Pancreas (tissue), 10 donors: ENCODE data around the gene DDX39A. TPM values are rescaled to one million over a fixed set of nuclear protein-coding genes. Genes with fewer than 3 reads are reported as not detected.
"Not testable (repeated sequence)": the region's sequence is repeated elsewhere in the genome, so short reads cannot be mapped to it uniquely, and the experiment has no call there.

Source experiments
- ATAC-seq, 4 donors: fragments of 200-7000 bp; cut with Tn5 transposase; one replicate each; pipeline versions ENCODE4 v1.8.0 to v1.9.1; 2020; ENCODE audit warnings: mild to moderate bottlenecking in 4 of 4, moderate library complexity in 4 of 4
- DNase-seq, 6 donors: peaks; one replicate each; pipeline ENCODE4 v3.0.0-alpha.2; 2020
- FAIRE-seq: peaks from 2 replicates; lab custom pipeline; 2012; peaks lifted over from hg19 to GRCh38; lab: Jason Lieb, UNC
- H3K27ac ChIP-seq, 4 donors: fragments of 200-600 bp; sonication (generic); 1 replicate in 3 of 4; 2 replicates in 1 of 4; pipeline versions ENCODE4 v1.5.0 to v1.8.0; 2020
- H3K27me3 ChIP-seq, 4 donors: fragments of 200-600 bp; one replicate each; pipeline ENCODE4 v1.8.0; 2021
- H3K36me3 ChIP-seq, 3 donors: fragments of 200-600 bp; sonication (generic) in 1 of 3; one replicate each; pipeline versions ENCODE4 v1.5.0 to v1.8.0; 2020 to 2021
- H3K4me1 ChIP-seq, 3 donors: fragments of 200-600 bp; one replicate each; pipeline ENCODE4 v1.8.0; 2021
- H3K4me3 ChIP-seq, 4 donors: fragments of 200-600 bp; sonication (generic) in 2 of 4; one replicate each; pipeline versions ENCODE4 v1.5.0 to v1.8.0; 2020 to 2021
- H3K9me3 ChIP-seq, 4 donors: fragments of 200-600 bp; one replicate each; pipeline ENCODE4 v1.8.0; 2021
- WGBS, 2 donors: extraction: QIAGEN DNeasy Blood & Tissue Kit; methylation state at CpG; one replicate each; pipeline ENCODE4 v1.1.7; 2013; 5-methylcytosine and 5-hydroxymethylcytosine counted together
- intact Hi-C, 3 donors: fragments of 100-400 bp; cut with DNase I; formaldehyde crosslinking; loops; one replicate each; pipeline versions ENCODE4 v1.11.1 to v1.14.2; 2022
- polyA plus RNA-seq, 2 donors: library from polyadenylated mRNA; stranded (reverse); fragments of 200-250 nt; gene quantifications; one replicate each; pipeline ENCODE4 v1.2.3, GENCODE V29; 2013
- total RNA-seq, 6 donors: library from RNA; stranded (reverse); fragmentation: NEBNext Ultra II Directional in 4 of 6; extraction: Animal tissue kit (Norgen Biotek cat#: 25700) in 4 of 6; gene quantifications; one replicate each; pipeline versions ENCODE4 v1.2.1 to v1.2.4, GENCODE V29; 2021 to 2023
- TF ChIP-seq, protein P1 (sequence below), 4 donors: fragments of 200-600 bp; sonication (generic) in 3 of 4; IDR thresholded peaks; one replicate each; pipeline versions ENCODE4 v1.5.0 to v1.8.0; 2021; ENCODE audit warnings: antibody characterized with exemption in 4 of 4
- donor health status: healthy with polysubstance abuse.
- donor health status: DM: no; HTN: no; CAD: no; lungs with moderate emphysema.
- donor health status: DM: no; HTN: no; CAD: no.
- donor health status: control.
- donor health status: control.
- donor health status: Bipolar disorder and iron deficiency.
- donor health status: DM: yes; HTN: yes; CAD: no.
- donor health status: DM: no; HTN: no; CAD: no.
- donor health status: DM: no; HTN: no; CAD: no.
- donor health status: DM: yes; HTN: yes; CAD: no.

The DDX39A gene
- total and polyA plus RNA-seq, 8 donors = 9.3 to 86.6 (median 19.6) TPM

DNA sequence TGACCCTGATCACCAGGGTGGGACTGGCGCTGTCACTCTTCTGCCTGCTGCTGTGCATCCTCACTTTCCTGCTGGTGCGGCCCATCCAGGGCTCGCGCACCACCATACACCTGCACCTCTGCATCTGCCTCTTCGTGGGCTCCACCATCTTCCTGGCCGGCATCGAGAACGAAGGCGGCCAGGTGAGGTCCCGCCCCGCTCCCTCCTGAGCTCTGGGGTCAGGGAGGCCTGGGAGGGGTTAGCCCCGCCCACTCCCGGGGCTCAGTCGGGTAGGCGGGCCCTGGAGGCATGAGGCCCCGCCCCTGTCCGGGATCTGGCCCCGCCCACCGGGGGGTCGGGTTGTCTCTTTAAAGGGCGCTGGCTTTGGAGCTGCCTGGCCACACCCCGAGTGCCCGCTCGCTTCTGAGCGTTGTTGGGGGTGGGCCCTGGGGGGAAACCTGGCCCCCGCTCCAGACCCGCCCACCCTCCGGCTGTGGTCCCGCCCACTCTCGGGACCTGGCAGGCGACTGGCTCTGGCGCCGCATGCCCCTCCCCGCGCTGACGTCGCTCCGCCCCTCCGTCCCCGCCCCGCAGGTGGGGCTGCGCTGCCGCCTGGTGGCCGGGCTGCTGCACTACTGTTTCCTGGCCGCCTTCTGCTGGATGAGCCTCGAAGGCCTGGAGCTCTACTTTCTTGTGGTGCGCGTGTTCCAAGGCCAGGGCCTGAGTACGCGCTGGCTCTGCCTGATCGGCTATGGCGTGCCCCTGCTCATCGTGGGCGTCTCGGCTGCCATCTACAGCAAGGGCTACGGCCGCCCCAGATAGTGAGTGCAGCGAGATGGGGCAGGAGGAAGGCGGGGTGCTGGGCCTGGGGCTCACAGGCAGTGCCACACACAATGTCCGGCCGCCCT is 13.1 kb downstream of the DDX39A start:
- peak; percentile 83 to 96 (median 92) for DNase-seq
- TF ChIP-seq, protein P1, sequence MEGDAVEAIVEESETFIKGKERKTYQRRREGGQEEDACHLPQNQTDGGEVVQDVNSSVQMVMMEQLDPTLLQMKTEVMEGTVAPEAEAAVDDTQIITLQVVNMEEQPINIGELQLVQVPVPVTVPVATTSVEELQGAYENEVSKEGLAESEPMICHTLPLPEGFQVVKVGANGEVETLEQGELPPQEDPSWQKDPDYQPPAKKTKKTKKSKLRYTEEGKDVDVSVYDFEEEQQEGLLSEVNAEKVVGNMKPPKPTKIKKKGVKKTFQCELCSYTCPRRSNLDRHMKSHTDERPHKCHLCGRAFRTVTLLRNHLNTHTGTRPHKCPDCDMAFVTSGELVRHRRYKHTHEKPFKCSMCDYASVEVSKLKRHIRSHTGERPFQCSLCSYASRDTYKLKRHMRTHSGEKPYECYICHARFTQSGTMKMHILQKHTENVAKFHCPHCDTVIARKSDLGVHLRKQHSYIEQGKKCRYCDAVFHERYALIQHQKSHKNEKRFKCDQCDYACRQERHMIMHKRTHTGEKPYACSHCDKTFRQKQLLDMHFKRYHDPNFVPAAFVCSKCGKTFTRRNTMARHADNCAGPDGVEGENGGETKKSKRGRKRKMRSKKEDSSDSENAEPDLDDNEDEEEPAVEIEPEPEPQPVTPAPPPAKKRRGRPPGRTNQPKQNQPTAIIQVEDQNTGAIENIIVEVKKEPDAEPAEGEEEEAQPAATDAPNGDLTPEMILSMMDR (IDR thresholded peaks at IDR 0.05) = peak; percentile 87 to 97 (median 93)
- no peak for FAIRE-seq
- 15 to 24% methylated on average over 53 to 61 of the region's 61 CpGs for WGBS, 2 donors
- ATAC-seq = peak; percentile 86 to 95 (median 94)
- no peaks in the 10 kb centered on the region for H3K27me3 ChIP-seq
- no peaks in the 10 kb centered on the region for H3K4me1 ChIP-seq
- H3K4me3 ChIP-seq = peak overlapping the region in 2 of 4 donors; percentile 33 to 35
- H3K9me3 ChIP-seq = no peaks in the 10 kb centered on the region
- intact Hi-C loops = no loop called here
- peaks cover 12 to 50% (median 32%) of the 10 kb centered on the region in 3 donors for H3K36me3 ChIP-seq
- peak overlapping the region in 3 of 4 donors; percentile 10 to 20 (median 20) for H3K27ac ChIP-seq

DNA sequence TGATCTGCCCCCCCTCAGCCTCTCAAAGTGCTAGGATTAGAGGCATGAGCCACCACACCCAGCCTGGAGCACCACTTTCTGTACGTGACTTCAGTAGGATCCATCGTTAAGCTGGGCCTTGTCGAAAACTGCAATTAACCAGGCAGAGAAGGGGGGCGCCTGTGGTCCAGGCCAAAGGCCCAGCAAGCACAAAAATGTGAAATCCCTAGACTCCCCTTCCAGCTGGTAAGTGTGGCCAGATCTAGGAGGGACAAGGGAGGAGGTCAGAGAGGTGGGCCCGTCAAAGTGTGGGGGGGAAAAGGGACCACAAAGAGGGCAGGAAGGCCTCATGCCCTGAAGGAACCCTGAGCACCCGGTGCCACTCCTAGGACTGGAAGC is 13.8 kb downstream of the DDX39A start:
- H3K4me1 ChIP-seq = no peaks in the 10 kb centered on the region
- no peaks in the 10 kb centered on the region for H3K27me3 ChIP-seq
- no peaks in the 10 kb centered on the region for H3K9me3 ChIP-seq
- TF ChIP-seq, protein P1 (IDR thresholded peaks at IDR 0.05) = no peak
- intact Hi-C loops = no loop called here
- H3K4me3 ChIP-seq = no peak overlapping the region
- ATAC-seq (no peak), DNase-seq (no peak), FAIRE-seq (no peak)
- WGBS, 2 donors = 87 to 88% methylated on average over 6 of the region's 6 CpGs
- H3K36me3 ChIP-seq = peaks cover 12 to 46% (median 25%) of the 10 kb centered on the region in 3 donors
- H3K27ac ChIP-seq = peak overlapping the region in 1 of 4 donors; percentile 20

DNA sequence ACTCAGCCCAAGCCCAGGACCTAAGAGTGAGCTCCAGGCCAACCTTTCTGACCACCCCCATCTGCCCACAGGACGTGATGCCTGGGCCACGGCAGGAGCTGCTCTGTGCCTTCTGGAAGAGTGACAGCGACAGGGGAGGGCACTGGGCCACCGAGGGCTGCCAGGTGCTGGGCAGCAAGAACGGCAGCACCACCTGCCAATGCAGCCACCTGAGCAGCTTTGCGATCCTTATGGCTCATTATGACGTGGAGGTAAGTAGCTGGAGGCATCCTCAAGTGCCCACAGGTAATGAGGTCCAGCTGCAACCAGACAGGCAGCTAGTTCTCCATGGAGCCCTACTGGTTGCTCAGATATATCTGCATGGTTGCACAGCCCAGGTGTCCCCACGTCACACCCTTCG is 14.8 kb downstream of the DDX39A start:
- DNase-seq (no peak), FAIRE-seq (no peak), ATAC-seq (no peak)
- Histone ChIP-seq H3K27ac (no peak overlapping the region), H3K4me3 (no peak overlapping the region), H3K27me3 (no peaks in the 10 kb centered on the region), H3K36me3 (peaks cover 10 to 35% (median 16%) of the 10 kb centered on the region in 3 donors), H3K9me3 (no peaks in the 10 kb centered on the region), H3K4me1 (no peaks in the 10 kb centered on the region)
- 66 to 75% methylated on average over 9 of the region's 9 CpGs for WGBS, 2 donors
- intact Hi-C loops = no loop called here
- TF ChIP-seq, protein P1 (IDR thresholded peaks at IDR 0.05) = no peak

DNA sequence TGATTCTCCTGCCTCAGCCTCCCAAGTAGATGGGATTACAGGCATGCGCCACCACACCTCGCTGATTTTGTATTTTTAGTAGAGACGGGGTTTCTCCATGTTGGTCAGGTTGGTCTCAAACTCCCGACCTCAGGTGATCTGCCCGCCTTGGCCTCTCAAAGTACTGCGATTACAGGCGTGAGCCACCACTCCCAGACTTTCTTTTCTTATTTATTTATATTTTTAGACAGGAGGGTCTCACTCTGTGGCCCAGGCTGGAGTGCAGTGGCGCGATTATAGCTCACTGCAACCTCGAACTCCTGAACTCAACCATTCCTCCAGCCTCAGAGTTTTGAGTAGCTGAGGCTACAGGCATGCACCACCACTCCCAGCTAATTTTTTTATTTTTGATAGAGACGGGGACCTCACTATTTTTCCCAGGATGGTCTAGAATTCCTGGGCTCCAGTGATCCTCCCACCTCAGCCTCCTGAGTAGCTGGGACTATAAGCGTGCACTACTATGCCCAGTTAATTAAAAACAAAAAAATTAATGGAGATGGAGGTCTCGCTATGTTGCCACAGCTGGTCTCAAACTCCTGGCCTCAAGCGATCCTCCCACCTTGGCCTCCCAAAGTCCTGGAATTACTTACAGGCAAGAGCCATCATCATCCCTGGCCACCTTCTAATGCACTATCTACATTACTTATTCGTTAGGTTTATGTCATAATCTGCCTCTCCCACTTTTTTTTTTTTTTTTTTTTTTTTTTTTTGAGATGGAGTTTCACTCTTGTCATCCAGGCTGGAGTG is 15.8 kb downstream of the DDX39A start:
- H3K4me1 ChIP-seq, H3K9me3 ChIP-seq, intact Hi-C loops, H3K27ac ChIP-seq, ATAC-seq, FAIRE-seq, H3K4me3 ChIP-seq, DNase-seq, H3K27me3 ChIP-seq: not testable (repeated sequence)
- H3K36me3 ChIP-seq = peaks cover 6 to 25% (median 7%) of the 10 kb centered on the region in 3 donors
- WGBS, 2 donors = 93 to 95% methylated on average over 15 of the region's 15 CpGs
